ENCODE measurements around the gene PLAC1.
A peak's percentile ranks its signal among the peaks of the same experiment; 100 is the strongest.

Gene PLAC1

DNA sequence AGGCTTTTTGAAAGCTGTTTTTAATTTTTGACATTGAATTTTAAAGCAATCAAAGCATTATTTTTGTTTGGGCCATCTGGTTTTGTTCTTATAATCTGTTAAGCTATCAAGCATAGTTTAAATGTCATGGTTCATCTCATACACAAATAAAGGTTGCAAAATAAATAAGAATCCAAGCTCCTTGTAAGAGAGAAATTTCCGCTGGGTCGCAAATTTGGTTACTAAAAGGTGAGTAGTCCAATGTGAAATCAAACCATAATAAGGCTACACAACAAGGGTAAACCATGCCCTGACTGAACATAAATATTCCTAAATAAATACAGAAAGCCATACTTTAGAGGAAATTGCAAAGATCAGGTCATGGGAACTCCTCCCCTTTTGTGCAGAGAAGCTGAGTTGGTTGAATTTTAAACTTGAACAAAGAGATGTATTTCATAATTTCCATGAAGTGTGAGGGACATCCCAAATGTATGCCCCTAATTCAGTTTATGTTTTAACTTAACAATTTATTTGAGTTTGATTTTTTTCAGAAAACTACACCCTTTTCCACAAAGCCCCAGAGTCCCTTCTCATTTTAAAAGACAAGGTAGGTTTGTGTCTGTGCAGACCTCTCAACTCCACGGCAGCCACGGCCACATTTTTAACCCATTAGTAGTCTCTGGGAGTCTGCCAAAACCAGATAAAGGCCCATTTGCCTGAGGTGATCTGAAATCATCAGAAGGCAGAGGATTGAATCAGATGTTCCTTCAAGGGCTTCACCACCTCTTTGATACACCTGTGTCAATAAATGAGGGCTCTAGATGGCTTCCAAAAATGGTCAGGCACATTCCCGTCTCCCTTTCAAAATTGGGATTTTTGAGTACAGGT, 85.2 kb downstream of the PLAC1 start:
- FAIRE-seq: peak; percentile 64

DNA sequence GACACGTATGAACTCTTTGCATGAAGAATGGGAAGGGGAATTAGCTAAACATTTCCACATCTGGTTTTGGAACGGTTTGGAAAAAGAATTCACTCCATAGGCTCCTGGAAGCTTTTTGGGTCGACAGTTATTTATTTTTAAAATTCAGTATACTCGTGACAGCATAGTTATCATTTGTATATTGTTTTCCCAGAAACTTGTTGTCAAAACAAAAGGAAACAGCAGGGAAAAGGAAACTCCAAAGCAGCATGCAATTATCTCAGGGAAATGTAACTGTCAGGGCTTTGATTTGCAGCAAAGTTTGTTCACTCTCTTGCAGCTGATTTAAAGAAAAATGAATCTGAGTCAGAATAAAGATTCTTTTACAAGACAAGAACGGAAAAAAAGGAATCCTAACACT, 86.5 kb downstream of the PLAC1 start:
- peak; percentile 66 for FAIRE-seq

DNA sequence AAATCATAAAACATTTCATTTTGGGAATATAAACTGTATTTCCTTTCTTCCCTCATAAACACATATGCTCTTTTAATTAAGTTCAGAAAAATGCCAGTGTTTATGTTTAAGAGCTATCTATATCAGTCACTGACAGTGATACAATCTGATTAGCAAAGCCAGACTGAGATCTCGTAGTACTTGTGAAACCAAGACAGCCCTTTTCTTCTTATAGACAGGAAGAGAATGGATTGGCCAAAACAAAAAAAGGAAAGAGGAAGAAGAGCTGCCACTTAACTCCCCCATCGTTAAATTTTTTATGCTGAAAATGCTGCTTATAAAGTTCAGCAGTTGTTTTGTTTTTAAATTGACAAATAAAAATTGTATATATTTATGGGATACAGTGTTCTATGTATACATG, 87.4 kb downstream of the PLAC1 start:
- FAIRE-seq: no peak

DNA sequence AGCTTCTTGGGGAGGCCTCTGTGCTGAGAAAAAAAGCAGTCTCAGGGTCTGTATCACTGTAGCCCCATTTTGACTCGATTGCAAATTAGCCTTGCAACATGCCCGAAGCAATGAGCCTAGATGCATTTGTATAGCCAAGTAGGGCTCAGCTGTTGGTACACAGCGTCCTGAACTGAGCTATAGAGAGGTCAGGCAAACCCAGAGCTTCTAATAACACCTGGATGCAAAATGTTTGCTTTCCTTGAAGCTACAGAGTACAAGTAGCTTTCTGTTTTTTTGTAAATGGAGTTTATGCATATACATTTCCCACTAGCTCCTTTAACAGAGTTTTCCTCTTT, 87.8 kb downstream of the PLAC1 start:
- FAIRE-seq: no peak

DNA sequence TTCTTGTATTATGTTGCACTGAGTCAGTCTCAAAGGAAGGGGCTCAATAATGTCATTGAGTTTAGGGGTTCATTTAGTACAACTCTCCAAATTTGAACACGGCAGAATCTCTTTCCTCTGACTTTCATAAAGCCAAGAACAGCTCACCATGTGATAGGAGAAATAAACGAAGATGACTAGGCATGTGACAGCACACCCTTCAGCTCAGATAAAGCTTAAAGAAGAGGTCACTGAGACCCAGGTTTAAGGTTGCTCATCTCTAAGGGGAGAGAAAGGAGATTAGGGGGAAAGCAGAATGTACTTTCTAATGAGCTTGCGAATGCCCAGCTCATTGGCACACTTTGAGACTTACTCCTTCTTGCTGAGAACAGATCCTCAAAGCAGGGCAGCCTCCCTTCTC, 89.0 kb downstream of the PLAC1 start:
- FAIRE-seq: no peak

DNA sequence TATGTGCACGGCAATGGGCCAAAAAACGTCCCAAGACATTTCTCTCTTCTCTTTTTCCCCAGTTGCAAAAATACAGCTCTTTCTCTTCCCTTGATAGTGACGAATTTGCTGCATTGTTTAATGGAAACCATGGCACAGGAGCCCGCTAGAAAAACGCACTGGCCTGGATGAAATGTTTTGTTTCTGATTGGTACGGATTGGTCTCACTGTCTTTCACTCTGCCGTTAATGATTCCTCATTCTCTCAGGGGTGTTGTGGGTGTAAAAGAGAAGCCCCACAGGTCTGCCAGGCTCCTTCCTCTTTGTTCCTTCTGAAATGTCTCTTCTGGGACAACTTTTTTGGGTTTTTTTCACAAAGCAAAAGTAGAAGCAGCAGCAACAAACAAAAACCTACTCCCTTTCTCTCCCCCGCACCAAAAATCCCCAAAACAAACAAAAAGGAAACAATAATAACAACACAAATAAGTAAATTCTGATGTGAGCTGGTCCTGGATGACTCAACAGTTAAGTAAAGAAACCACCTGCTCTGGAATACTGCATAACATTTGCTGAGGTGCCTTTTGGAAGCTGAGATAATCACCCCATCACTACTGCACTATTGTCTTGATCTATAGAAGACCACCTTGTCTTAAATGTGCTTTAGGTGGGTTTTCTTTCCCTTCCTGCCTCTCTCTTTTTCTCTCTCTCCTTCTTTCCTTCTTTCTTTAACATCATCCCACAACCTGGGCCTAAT, 89.8 kb downstream of the PLAC1 start:
- no peak for FAIRE-seq

DNA sequence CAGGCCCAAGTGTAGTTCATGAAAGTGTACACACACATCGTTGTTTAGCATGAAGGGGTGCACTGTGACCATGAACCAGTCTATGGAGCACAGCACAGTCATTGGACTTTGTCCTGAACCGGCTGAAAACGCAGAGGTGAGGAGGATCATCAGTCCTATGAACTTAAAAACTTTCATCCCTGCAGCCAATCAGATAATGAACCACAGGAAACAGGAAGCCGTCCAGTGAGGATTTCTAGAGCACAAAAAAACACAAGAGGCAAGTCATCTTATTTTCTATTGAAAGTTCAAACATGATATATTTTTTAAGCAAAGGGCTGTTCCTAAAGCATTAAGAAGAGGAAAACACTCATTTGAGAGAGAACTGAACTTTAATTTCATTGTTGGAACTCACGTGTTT, 91.8 kb downstream of the PLAC1 start:
- FAIRE-seq: no peak

DNA sequence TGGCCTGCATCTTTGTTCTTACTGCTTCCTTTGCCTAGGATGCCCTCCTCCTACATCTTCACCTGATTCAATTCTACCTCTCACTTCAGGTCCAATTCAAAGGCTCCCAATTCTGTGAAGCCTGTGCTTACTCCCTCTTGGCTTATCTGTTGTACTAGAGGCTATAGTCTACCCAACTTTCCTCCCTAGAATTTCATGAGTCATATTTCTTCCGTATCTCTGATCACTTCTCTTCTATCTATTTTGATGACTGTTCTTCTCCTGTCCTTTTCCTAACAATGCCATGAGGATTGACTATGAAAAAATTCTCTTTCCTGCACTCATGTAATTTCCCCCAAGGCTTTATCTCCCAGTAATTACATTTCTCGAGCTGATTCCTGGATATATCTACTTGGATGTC, 96.3 kb downstream of the PLAC1 start:
- FAIRE-seq: no peak

DNA sequence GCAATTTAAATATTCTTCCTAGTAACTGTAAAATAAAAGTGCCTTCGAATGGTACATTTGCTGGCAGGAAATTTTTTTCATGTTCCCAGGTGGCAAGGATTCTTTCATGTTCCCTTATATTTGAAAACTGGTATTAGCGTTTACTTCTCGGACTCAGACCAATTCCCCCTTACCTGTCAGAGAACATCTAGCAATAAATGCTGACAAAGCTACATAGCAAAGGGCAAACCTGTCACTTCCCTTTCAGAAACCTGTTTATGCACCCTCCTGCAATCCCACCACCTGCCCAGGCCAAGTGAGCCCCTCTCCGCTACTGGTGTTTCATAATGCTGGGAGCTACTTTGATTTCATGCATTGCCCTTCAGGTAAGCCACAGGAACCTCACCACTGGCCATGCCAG, 100.1 kb downstream of the PLAC1 start:
- no peak for FAIRE-seq

DNA sequence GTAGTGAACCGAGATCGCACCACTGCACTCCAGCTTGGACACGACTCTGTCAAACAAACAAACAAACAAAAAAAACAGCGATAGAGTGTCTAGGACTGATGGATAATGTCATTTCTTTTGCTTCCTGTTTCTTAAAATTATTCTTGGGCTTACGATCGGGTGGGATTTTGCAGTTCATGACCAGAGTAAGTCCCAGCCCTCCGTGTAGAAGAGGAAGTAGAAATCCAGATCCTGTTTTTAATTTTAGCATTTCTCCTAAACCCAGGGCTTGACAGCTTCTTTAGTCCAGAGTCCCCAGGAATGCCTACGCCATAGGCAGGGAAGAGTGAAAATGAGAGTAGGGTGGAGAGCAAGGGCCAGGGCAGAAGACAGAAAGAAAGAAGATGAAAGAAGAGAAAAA, 104.0 kb downstream of the PLAC1 start:
- no peak for FAIRE-seq

DNA sequence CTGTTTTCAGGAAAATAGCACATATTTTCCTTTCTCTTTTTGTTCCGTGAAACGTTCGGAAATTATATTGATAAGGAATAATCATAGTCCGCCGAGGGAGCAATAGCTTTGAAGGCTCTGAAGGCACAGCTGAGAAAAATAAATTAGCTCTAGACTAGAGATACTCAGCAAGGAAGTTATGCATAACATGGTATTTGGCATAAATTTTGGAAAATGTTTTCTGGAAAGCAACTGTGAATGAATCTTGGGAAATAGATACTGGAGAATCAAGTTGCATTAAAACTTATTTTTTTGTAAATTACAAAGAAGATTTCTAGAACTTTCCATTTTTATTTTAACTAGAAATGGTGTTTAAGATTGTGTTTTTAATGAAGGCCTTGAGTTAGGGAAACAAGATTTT, 105.9 kb downstream of the PLAC1 start:
- FAIRE-seq: no peak

DNA sequence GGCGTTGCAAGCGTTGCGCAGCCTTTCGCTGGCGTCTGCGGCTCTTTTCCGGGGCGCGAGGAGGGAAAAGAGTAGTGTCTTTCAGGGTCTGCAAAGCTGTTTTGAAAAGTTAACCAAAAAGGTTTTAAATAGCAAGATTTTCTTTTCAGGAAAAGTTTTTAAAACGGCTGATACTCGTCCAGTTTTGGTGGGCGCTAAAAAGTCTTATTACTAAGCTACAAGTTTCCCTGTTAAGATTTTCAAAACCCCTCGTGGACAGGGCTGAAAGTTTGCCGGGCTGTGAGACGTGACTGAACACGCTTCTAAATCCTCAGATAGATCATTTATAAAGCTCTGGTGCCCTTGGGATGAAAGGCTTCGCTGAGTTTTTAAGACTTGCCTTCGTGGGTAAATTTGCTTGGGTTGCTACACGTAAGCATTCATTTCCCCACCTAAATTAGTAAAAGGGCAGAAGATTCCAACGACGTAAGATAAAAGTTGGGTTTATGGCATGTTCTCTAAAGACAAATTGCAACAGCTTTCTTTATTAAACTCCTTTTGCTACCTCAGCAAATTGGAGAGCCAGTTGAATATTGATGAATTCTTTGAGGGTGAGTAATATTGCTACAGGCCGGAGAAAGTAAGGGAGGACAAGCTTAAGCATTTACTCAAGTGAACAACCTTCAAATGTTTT, 106.8 kb downstream of the PLAC1 start:
- no peak for FAIRE-seq

DNA sequence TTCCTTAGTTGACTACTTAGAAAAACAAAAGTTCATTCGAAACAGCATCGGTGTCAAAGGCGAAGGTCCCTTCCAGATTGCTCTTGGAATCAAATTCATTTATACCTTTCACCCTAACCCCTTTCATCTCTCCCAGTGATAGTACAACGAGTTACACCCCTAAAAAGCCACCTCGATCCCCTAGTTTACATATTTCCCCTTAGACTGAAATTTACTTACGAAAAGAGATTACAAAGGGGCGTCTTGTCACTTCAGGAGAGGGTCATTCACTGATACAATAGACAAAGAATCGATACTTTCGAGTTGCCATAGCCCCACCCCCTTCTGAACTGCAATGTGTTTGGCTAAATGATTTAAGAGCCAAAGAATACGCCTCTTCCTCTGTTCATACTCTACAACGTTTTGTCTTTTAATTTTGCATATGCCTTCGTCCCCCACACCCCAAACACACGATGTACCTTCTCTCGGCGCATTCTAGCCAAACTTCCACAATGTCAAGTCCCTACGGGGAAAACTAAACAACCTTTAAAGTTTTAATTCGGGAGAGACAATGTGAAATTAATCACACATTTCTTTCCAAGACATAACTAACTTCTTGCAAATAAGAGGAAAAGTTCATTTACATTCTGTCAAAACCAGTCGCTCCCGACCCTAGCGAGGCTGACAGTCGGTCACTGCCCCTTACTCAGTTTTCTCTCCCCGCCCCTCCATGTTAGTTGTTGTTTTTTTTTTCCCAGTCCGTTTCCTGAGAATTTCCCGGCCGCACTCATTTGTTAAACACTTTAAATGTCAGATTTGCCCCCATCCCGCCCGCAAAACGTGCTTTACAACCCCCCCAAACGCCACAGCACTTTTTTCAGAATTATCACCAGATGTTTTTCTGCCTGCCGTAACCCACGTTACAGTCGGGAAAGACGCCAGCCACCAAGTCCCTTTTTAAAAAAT, 109.7 kb downstream of the PLAC1 start:
- no peak for FAIRE-seq

DNA sequence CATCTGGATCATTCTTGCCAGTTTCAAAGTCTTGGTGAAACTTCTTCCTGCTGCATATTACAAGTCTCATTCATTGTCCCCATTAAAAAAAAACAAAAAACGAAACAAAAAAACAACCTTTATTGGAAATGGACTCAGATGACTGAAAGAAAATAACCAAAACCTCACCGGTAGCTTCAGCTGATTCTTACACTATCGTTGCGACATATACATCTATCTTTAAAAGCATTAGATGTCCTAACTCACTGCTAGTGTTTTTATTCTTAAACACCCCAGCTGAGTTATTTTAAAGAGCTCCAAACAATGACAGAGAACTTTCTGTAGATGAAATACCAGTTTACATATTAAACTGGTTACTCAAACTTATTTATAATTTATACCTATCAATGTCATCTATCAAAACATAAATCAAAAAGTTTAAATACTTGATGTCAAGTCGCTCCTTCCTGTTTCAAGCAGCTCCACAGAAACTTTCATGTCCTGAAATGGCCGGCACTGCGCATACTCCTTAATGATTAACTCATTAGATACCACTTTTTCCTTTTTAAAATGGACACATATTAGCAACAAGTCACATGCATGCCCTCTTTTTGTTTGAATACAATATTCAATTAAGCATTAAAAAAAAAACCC, 111.1 kb downstream of the PLAC1 start:
- no peak for FAIRE-seq

DNA sequence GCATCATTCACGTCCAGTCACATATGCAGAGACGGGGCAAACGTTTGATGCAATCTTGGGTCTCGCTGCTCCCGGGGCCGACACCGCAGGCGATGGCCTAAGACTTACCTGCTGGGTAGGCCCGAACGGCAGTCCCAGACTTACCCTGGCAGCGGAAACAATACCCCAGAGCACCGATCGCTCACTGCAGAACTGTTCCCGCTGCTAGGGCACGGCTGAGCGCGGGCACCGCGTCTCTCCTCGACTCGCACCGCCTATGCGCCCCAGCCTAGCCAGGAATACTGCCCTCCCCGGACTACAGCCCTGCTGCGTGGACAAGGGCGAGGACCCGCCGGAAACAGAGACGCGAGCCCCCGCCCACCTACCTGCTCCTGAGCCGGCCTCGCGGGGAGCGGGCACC, 112.1 kb downstream of the PLAC1 start:
- FAIRE-seq: no peak

DNA sequence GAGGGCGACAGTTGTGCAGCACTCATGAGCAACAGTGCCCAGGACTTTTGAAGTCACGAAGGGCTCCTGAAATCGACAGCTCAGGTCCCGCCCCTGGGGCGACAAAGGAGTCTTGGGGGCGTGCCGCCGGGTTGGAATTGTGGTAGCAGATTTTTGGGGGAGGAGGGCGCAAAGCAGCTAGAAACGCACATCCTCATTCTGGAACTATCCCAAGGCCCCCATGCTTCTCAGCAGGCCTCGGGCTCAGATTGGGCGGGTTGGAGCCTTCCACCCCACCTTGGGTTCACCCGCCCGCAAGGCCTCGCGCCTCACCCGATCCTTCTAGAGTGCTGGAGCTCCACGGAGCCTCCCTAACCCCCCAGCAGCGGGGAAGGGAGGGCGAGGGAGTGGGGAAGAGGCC, 112.8 kb downstream of the PLAC1 start:
- no peak for FAIRE-seq

DNA sequence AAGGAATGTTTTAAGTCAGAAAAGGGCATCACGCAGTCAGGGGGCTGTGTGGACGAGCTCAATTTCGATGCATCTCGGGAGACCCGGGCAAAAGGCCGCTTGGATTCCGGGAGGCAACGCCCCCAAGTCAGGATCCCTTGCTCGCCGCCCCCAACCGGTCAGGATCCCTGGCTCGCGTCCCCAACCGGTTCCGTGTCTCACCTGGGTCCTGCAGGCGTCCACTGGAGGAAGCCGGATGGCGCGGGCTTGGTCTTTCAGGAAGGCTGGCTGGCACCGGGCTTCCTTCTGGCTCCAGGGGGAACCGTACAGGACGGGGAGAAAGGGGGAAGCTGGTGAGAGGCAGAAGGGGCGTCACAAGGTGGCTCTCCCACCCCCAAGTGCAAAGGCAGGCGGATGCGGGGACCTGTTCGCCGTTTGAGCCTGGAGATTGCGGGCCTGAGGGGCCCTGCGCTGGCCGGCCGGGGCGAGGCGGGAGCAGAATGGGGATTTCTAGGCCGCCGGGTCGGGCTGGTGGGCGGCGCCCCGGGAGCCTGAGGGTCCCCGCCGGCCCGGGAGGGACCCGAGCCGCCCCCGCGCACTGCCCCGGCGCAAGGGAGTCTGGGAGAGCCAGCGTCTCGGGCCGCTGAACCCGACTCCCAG, 113.6 kb downstream of the PLAC1 start:
- no peak for FAIRE-seq

DNA sequence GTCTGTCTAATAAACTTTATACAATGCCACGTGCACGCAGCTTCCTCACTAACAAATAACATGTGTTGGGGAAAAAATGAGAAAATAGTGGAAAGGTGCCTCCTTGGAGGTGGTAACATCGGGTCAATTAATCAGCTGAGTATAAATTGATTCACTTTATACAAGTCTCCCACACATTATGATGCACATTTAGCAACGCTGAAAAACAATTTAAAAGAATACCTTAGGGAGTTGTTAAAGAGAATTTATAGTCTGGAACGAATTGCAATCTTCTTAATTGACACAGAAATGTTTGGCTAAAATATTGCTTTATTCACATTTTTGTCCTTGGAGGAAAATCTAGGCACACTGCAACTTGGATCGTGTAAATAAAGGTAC, 114.1 kb downstream of the PLAC1 start:
- no peak for FAIRE-seq

DNA sequence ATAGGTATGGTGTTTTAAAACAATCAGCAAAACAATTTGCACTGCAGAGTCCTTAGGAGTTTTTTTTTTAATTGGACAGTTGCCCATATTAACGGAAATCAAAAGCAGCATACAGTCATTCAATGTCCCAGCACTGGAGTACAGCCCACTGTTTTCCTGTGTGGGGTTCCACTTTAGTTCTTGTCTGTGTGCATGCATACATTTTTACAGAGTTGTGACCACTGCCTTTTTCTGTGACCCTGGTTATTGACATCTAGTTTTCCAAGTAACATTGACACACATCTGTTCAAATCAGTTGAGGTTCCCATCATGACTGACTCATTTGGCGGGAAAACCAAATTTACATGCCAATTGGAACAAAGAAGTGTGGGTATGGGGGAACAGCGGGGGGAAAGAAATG, 115.0 kb downstream of the PLAC1 start:
- no peak for FAIRE-seq

DNA sequence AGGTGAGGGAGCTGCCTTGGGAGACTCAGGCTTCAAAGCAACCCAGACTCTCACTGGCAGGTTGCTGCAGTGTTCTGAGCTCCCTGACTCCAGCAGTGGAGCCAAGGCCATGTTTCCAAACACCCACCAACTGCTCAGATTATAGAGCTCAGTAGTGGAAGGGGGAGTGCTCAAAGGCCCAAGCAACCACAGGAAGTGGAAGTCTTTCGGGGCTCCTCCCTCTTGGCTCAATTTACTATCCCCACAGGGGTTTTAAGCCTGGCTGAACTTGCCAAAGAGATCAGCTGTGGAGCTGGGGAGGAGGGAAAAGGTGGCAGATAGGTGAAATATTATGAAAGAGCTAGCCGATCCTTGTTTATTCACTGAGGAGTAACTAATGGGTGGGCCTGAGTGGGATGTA, 115.8 kb downstream of the PLAC1 start:
- FAIRE-seq: no peak

DNA sequence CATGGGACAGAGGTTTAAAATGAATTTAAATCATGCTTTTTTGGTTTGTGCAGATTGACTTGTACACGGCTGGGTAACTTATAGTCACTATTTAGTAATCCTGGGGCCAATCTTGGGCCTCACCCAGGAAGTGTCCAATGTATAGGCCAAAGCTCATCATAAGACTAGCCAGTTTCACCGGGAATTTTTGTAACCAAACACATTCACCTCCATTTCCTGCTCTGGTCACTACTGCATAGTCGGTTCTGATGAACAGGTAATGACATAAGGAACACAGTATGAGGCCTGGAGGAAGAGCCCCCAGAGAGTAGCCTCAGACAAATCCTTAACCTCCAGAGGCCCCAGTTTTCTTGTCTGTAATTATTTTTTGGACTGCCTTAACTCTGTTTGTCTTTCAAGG, 116.4 kb downstream of the PLAC1 start:
- no peak for FAIRE-seq

DNA sequence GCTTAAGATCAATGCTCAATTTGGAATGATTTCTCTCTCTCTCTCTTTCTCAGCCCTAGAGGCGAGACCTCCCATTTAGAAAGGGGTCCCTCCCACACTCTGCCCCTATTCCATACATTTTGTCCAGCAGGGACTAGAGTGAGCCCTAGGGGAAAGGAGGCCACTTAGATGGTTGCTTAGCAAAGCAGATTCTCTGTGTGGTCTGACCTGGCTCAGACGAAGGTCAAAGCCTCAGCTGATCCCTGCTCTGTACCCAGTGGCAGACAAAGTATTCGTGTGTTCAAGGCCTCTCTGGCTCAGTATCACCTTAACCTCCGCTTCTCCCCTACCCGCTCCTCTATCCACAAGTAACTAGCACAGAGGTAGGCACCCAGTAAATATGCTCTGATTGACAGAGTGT, 120.0 kb downstream of the PLAC1 start:
- FAIRE-seq: no peak

Measured in endometrium (tissue), 2 donors.